Measurements from ENCODE around the gene FOXJ1.

The FOXJ1 gene

GRCh38 chr17:76131692-76132573 lies 9.1 kb downstream of the FOXJ1 start:
- Histone ChIP-seq H3K9me3 (ENCODE audit: insufficient read depth, low read depth, low read length) (no peaks in the 10 kb centered on the region), H3K9me2 (replicated peaks; ENCODE audit: low read depth, low read length) (no peaks in the 10 kb centered on the region), H3K4me2 (ENCODE audit: low read depth, low read length, poor library complexity, severe bottlenecking) (no peak overlapping the region), H2AFZ (ENCODE audit: low read length) (no peak overlapping the region), H4K20me1 (ENCODE audit: insufficient read depth, low read length, poor library complexity, severe bottlenecking) (no peaks in the 10 kb centered on the region), H3K79me2 (ENCODE audit: insufficient read depth, low read length) (no peaks in the 10 kb centered on the region), H3K4me3 (ENCODE audit: low read length, poor library complexity, severe bottlenecking) (no peak overlapping the region), H3F3A (ENCODE audit: low read depth) (no peaks in the 10 kb centered on the region), H3K36me3 (ENCODE audit: insufficient read depth, low read length) (no peaks in the 10 kb centered on the region), H3K27me3 (ENCODE audit: insufficient read depth, low read length, poor library complexity, severe bottlenecking) (no peaks in the 10 kb centered on the region), H3K4me1 (ENCODE audit: insufficient read depth, low read length, poor library complexity, severe bottlenecking) (no peaks in the 10 kb centered on the region), H3K9ac (ENCODE audit: low read depth, low read length, poor library complexity, severe bottlenecking) (no peak overlapping the region)
- TF ChIP-seq EZH2phosphoT487 (IDR thresholded peaks at IDR 0.05; ENCODE audit: borderline replicate concordance) = no peak
- no peak for TF ChIP-seq CTCF (conservative IDR thresholded peaks at IDR 0.05; ENCODE audit: low read length)

GRCh38 chr17:76131051-76131691 lies 9.9 kb downstream of the FOXJ1 start:
- H3K4me1 ChIP-seq (ENCODE audit: insufficient read depth, low read length, poor library complexity, severe bottlenecking) = no peaks in the 10 kb centered on the region
- H3K79me2 ChIP-seq (ENCODE audit: insufficient read depth, low read length) = no peaks in the 10 kb centered on the region
- no peaks in the 10 kb centered on the region for H3K27me3 ChIP-seq (ENCODE audit: insufficient read depth, low read length, poor library complexity, severe bottlenecking)
- no peak overlapping the region for H3K4me3 ChIP-seq (ENCODE audit: low read length, poor library complexity, severe bottlenecking)
- no peaks in the 10 kb centered on the region for H4K20me1 ChIP-seq (ENCODE audit: insufficient read depth, low read length, poor library complexity, severe bottlenecking)
- H3K36me3 ChIP-seq (ENCODE audit: insufficient read depth, low read length) = no peaks in the 10 kb centered on the region
- no peaks in the 10 kb centered on the region for H3F3A ChIP-seq (ENCODE audit: low read depth)
- no peak overlapping the region for H2AFZ ChIP-seq (ENCODE audit: low read length)
- TF ChIP-seq CTCF (conservative IDR thresholded peaks at IDR 0.05; ENCODE audit: low read length) = no peak
- no peak for TF ChIP-seq EZH2phosphoT487 (IDR thresholded peaks at IDR 0.05; ENCODE audit: borderline replicate concordance)
- H3K9ac ChIP-seq (ENCODE audit: low read depth, low read length, poor library complexity, severe bottlenecking) = no peak overlapping the region
- no peaks in the 10 kb centered on the region for H3K9me3 ChIP-seq (ENCODE audit: insufficient read depth, low read depth, low read length)
- no peaks in the 10 kb centered on the region for H3K9me2 ChIP-seq (replicated peaks; ENCODE audit: low read depth, low read length)
- H3K4me2 ChIP-seq (ENCODE audit: low read depth, low read length, poor library complexity, severe bottlenecking) = no peak overlapping the region

- Histone ChIP-seq H3K9me2 (replicated peaks; ENCODE audit: low read depth, low read length) (no peaks in the 10 kb centered on the region), H3K4me3 (ENCODE audit: low read length, poor library complexity, severe bottlenecking) (no peak overlapping the region), H3K9ac (ENCODE audit: low read depth, low read length, poor library complexity, severe bottlenecking) (no peak overlapping the region), H3K27me3 (ENCODE audit: insufficient read depth, low read length, poor library complexity, severe bottlenecking) (no peaks in the 10 kb centered on the region), H3K9me3 (ENCODE audit: insufficient read depth, low read depth, low read length) (no peaks in the 10 kb centered on the region), H3K4me2 (ENCODE audit: low read depth, low read length, poor library complexity, severe bottlenecking) (no peak overlapping the region), H3K36me3 (ENCODE audit: insufficient read depth, low read length) (no peaks in the 10 kb centered on the region), H4K20me1 (ENCODE audit: insufficient read depth, low read length, poor library complexity, severe bottlenecking) (no peaks in the 10 kb centered on the region), H3K4me1 (ENCODE audit: insufficient read depth, low read length, poor library complexity, severe bottlenecking) (no peaks in the 10 kb centered on the region), H3K79me2 (ENCODE audit: insufficient read depth, low read length) (no peaks in the 10 kb centered on the region), H3F3A (ENCODE audit: low read depth) (no peaks in the 10 kb centered on the region), H2AFZ (ENCODE audit: low read length) (no peak overlapping the region)
- TF ChIP-seq EZH2phosphoT487 (IDR thresholded peaks at IDR 0.05; ENCODE audit: borderline replicate concordance) = no peak
Measured at GRCh38 chr17:76130473-76130872, 10.6 kb downstream of the FOXJ1 start.
